PC-9 (cell line): ENCODE results near the gene NFKBIB.

Experiments used
- EZH2 ChIP-seq: fragments of 200-600 bp; sonication (generic); IDR thresholded peaks from 2 replicates; pipeline ENCODE4 v1.8.0; 2017; ENCODE audit warnings: antibody characterized with exemption, low read depth
- TF ChIP-seq, protein P1 (sequence below): fragments of 200-600 bp; sonication (generic); conservative IDR thresholded peaks from 2 replicates; pipeline ENCODE4 v1.6.1; 2017; ENCODE audit warnings: mixed run types, antibody characterized with exemption, mild to moderate bottlenecking, moderate library complexity

DNA sequence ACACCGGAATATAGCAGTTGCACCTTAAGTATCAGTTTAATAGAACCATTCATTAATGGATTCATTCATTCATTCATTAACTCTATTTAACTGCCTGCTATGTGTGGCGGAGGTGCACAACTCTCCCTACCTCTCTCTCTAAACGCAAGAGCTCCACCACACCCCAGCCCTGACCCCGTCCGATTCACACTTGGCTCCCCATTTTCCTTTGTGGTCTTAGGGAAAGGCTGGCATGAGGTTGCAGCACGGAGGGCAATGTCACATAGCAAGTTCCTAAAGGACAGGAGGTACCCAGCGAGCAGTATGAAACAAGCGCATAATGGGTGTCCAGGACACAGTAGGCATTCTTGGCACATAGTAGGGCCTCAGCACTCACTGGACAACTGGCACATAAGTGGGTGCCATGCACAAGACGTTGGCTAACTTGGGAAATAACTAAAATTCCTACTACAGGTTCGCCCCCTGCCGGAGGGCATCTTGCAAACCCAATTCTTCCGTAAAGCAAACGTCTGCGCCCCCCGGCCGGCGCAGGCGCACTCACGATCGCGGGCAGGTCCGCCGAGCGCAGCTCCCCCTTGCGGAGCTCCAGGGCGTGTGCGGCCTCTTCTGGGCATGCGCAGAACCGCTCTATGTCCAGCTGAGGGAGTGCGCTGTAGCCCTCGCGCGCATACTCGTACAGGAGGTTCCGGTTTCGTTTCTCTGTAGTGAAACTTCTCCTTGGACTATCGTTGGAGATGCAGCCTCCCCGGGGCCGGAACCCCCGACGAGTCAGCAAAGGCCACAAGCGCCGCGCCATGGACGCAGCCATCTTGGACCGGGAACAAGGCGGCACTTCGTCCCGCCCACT, 30.4 kb downstream of the NFKBIB start, which contains the start of gene SARS2:
- TF ChIP-seq, protein P1, sequence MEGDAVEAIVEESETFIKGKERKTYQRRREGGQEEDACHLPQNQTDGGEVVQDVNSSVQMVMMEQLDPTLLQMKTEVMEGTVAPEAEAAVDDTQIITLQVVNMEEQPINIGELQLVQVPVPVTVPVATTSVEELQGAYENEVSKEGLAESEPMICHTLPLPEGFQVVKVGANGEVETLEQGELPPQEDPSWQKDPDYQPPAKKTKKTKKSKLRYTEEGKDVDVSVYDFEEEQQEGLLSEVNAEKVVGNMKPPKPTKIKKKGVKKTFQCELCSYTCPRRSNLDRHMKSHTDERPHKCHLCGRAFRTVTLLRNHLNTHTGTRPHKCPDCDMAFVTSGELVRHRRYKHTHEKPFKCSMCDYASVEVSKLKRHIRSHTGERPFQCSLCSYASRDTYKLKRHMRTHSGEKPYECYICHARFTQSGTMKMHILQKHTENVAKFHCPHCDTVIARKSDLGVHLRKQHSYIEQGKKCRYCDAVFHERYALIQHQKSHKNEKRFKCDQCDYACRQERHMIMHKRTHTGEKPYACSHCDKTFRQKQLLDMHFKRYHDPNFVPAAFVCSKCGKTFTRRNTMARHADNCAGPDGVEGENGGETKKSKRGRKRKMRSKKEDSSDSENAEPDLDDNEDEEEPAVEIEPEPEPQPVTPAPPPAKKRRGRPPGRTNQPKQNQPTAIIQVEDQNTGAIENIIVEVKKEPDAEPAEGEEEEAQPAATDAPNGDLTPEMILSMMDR = peak; percentile 93
- TF ChIP-seq EZH2 = no peak
